IPS-20b (cell line): ENCODE results near the gene PRRC1.

Source experiments
- H3K27ac ChIP-seq: one replicate; pipeline ENCODE4 v1.5.1; 2013; ENCODE audit warnings: low read length
- H3K27me3 ChIP-seq: 2 replicates; pipeline ENCODE4 v1.6.1; 2013; ENCODE audit warnings: mild to moderate bottlenecking, low read length, inconsistent platforms; ENCODE audit not compliant: insufficient read depth
- H3K36me3 ChIP-seq: 2 replicates; pipeline ENCODE4 v1.6.1; 2013; ENCODE audit warnings: low read depth, mild to moderate bottlenecking, inconsistent platforms, low read length, moderate library complexity; ENCODE audit not compliant: insufficient read depth
- H3K4me1 ChIP-seq: 2 replicates; pipeline ENCODE4 v1.6.1; 2013; ENCODE audit warnings: mild to moderate bottlenecking, control low read depth, inconsistent platforms, low read length, moderate library complexity; ENCODE audit not compliant: insufficient read depth
- H3K4me3 ChIP-seq: 2 replicates; pipeline ENCODE4 v1.5.1; 2013; ENCODE audit warnings: mild to moderate bottlenecking, low read length, inconsistent platforms
- H3K9ac ChIP-seq: 2 replicates; pipeline ENCODE4 v1.6.1; 2013; ENCODE audit warnings: low read depth, mild to moderate bottlenecking, inconsistent platforms, low read length, moderate library complexity
- H3K9me3 ChIP-seq: 2 replicates; pipeline ENCODE4 v1.6.1; 2013; ENCODE audit warnings: mild to moderate bottlenecking, low read depth, low read length, inconsistent platforms; ENCODE audit not compliant: insufficient read depth

Gene PRRC1

GRCh38 chr5:127550652-127551409 is 33.4 kb downstream of the PRRC1 start:
- no peaks in the 10 kb centered on the region for H3K27me3 ChIP-seq
- peaks cover 76% of the 10 kb centered on the region for H3K36me3 ChIP-seq
- H3K9me3 ChIP-seq: no peaks in the 10 kb centered on the region
- no peak overlapping the region for H3K4me3 ChIP-seq
- no peak overlapping the region for H3K9ac ChIP-seq
- H3K4me1 ChIP-seq: no peaks in the 10 kb centered on the region
- no peak overlapping the region for H3K27ac ChIP-seq

- no peak overlapping the region for H3K9ac ChIP-seq
- H3K27ac ChIP-seq: no peak overlapping the region
- H3K36me3 ChIP-seq: peaks cover 72% of the 10 kb centered on the region
- no peaks in the 10 kb centered on the region for H3K9me3 ChIP-seq
- H3K4me1 ChIP-seq: no peaks in the 10 kb centered on the region
- no peaks in the 10 kb centered on the region for H3K27me3 ChIP-seq
- no peak overlapping the region for H3K4me3 ChIP-seq
These were observed 34.1 kb downstream of the PRRC1 start for GRCh38 chr5:127551410-127552041.

- H3K27me3 ChIP-seq: no peaks in the 10 kb centered on the region
- no peak overlapping the region for H3K9ac ChIP-seq
- peaks cover 36% of the 10 kb centered on the region for H3K36me3 ChIP-seq
- H3K9me3 ChIP-seq: no peaks in the 10 kb centered on the region
- no peak overlapping the region for H3K4me3 ChIP-seq
- H3K27ac ChIP-seq: no peak overlapping the region
- H3K4me1 ChIP-seq: no peaks in the 10 kb centered on the region
These were observed 38.4 kb downstream of the PRRC1 start for GRCh38 chr5:127555826-127556225.

- Histone ChIP-seq H3K9ac (no peak overlapping the region), H3K4me1 (no peaks in the 10 kb centered on the region), H3K27me3 (no peaks in the 10 kb centered on the region), H3K4me3 (no peak overlapping the region), H3K27ac (no peak overlapping the region), H3K9me3 (no peaks in the 10 kb centered on the region), H3K36me3 (peaks cover 27% of the 10 kb centered on the region)
These were observed 39.3 kb downstream of the PRRC1 start for GRCh38 chr5:127556609-127557334.

- H3K9me3 ChIP-seq: no peaks in the 10 kb centered on the region
- H3K4me1 ChIP-seq: no peaks in the 10 kb centered on the region
- no peaks in the 10 kb centered on the region for H3K27me3 ChIP-seq
- H3K9ac ChIP-seq: no peak overlapping the region
- H3K36me3 ChIP-seq: peaks cover 15% of the 10 kb centered on the region
- no peak overlapping the region for H3K4me3 ChIP-seq
- no peak overlapping the region for H3K27ac ChIP-seq
These were observed 40.8 kb downstream of the PRRC1 start for GRCh38 chr5:127558273-127558672.

GRCh38 chr5:127561254-127561653 is 43.8 kb downstream of the PRRC1 start:
- Histone ChIP-seq H3K9me3 (no peaks in the 10 kb centered on the region), H3K4me3 (no peak overlapping the region), H3K4me1 (no peaks in the 10 kb centered on the region), H3K27me3 (no peaks in the 10 kb centered on the region), H3K36me3 (no peaks in the 10 kb centered on the region), H3K27ac (no peak overlapping the region), H3K9ac (no peak overlapping the region)

- Histone ChIP-seq H3K9ac (no peak overlapping the region), H3K4me3 (no peak overlapping the region), H3K4me1 (no peaks in the 10 kb centered on the region), H3K9me3 (no peaks in the 10 kb centered on the region), H3K27me3 (no peaks in the 10 kb centered on the region), H3K36me3 (no peaks in the 10 kb centered on the region), H3K27ac (no peak overlapping the region)
These were observed 44.8 kb downstream of the PRRC1 start for GRCh38 chr5:127562252-127562651.

- Histone ChIP-seq H3K36me3 (no peaks in the 10 kb centered on the region), H3K9me3 (no peaks in the 10 kb centered on the region), H3K4me3 (no peak overlapping the region), H3K4me1 (0 out of 2 replicates have a peak, but pooled peaks cover 5% of the 10 kb centered on the region), H3K27ac (no peak overlapping the region), H3K27me3 (no peaks in the 10 kb centered on the region), H3K9ac (no peak overlapping the region)
These were observed 45.7 kb downstream of the PRRC1 start for GRCh38 chr5:127563136-127563535.

- Histone ChIP-seq H3K27me3 (no peaks in the 10 kb centered on the region), H3K9me3 (no peaks in the 10 kb centered on the region), H3K9ac (no peak overlapping the region), H3K36me3 (no peaks in the 10 kb centered on the region), H3K4me3 (no peak overlapping the region), H3K27ac (no peak overlapping the region), H3K4me1 (0 out of 2 replicates have a peak, but pooled peaks cover 5% of the 10 kb centered on the region)
These were observed 46.7 kb downstream of the PRRC1 start for GRCh38 chr5:127564002-127564769.

GRCh38 chr5:127565586-127566270 is 48.3 kb downstream of the PRRC1 start:
- no peaks in the 10 kb centered on the region for H3K27me3 ChIP-seq
- no peak overlapping the region for H3K27ac ChIP-seq
- H3K9me3 ChIP-seq: no peaks in the 10 kb centered on the region
- H3K36me3 ChIP-seq: no peaks in the 10 kb centered on the region
- no peak overlapping the region for H3K4me3 ChIP-seq
- no peak overlapping the region for H3K9ac ChIP-seq
- 0 out of 2 replicates have a peak, but pooled peaks cover 5% of the 10 kb centered on the region for H3K4me1 ChIP-seq
